Natural killer cell (primary cell): ENCODE measurements around the gene RIGI. TPM values are rescaled to one million over a fixed set of nuclear protein-coding genes. Genes with fewer than 3 reads are reported as not detected.
"Not testable (repeated sequence)": the region's sequence is repeated elsewhere in the genome, so short reads cannot be mapped to it uniquely, and the experiment has no call there.

Experiments
- ATAC-seq, 3 donors: fragments of 150-1000 bp in 2 of 3; fragments of 200-7000 bp in 1 of 3; cut with Tn5 transposase; 1 replicate in 1 of 3; 2 replicates in 2 of 3; pipeline ENCODE4 v1.10.0; 2021; ENCODE audit warnings: mild to moderate bottlenecking in 2 of 3, moderate library complexity in 2 of 3
- DNase-seq, 2 donors: peaks; one replicate each; pipeline versions ENCODE4 v3.0.0 to v3.0.0-alpha.2; 2013 to 2021; ENCODE audit warnings: mixed read lengths in 1 of 2
- H3K27ac ChIP-seq: one replicate; pipeline ENCODE4 v1.5.1; 2013; ENCODE audit warnings: mild to moderate bottlenecking, low read length
- H3K27me3 ChIP-seq: one replicate; pipeline ENCODE4 v1.6.1; 2013; ENCODE audit warnings: low read length; ENCODE audit not compliant: control insufficient read depth, insufficient read depth
- H3K36me3 ChIP-seq: one replicate; pipeline ENCODE4 v1.6.1; 2013; ENCODE audit warnings: low read length; ENCODE audit not compliant: control insufficient read depth, insufficient read depth
- H3K4me1 ChIP-seq: one replicate; pipeline ENCODE4 v1.6.1; 2013; ENCODE audit warnings: low read length; ENCODE audit not compliant: control insufficient read depth, insufficient read depth
- H3K4me3 ChIP-seq: one replicate; pipeline ENCODE4 v1.5.1; 2013; ENCODE audit warnings: low read length
- H3K9me3 ChIP-seq: one replicate; pipeline ENCODE4 v1.6.1; 2013; ENCODE audit warnings: low read length; ENCODE audit not compliant: control insufficient read depth, insufficient read depth
- H3K27ac Mint-ChIP-seq, 2 donors: one replicate each; pipeline ENCODE4 v1.8.0; 2022; ENCODE audit warnings: mild to moderate bottlenecking in 2 of 2, mixed read lengths in 2 of 2, moderate library complexity in 1 of 2
- H3K27me3 Mint-ChIP-seq, 2 donors: one replicate each; pipeline ENCODE4 v1.8.0; 2022; ENCODE audit warnings: low read depth in 2 of 2, mixed read lengths in 2 of 2
- H3K36me3 Mint-ChIP-seq: one replicate; pipeline ENCODE4 v1.8.0; 2022; ENCODE audit warnings: mixed read lengths
- H3K4me1 Mint-ChIP-seq, 2 donors: one replicate each; pipeline ENCODE4 v1.8.0; 2022; ENCODE audit warnings: mixed read lengths in 2 of 2
- H3K4me3 Mint-ChIP-seq: one replicate; pipeline ENCODE4 v1.8.0; 2022; ENCODE audit warnings: mild to moderate bottlenecking, moderate library complexity, mixed read lengths
- H3K9me3 Mint-ChIP-seq, 2 donors: one replicate each; pipeline ENCODE4 v1.8.0; 2022; ENCODE audit warnings: mixed read lengths in 2 of 2
- CTCF ChIP-seq: fragments of 200-600 bp; IDR thresholded peaks from one replicate; pipeline ENCODE4 v1.8.0; 2022; ENCODE audit warnings: antibody characterized with exemption
- WGBS: methylation state at CpG from one replicate; pipeline ENCODE4 v1.1.7; 2013; ENCODE audit warnings: missing lambda C conversion rate; ENCODE audit not compliant: insufficient coverage; 5-methylcytosine and 5-hydroxymethylcytosine counted together
- intact Hi-C: fragments of 100-400 bp; cut with micrococcal nuclease; formaldehyde crosslinking; loops from one replicate; pipeline ENCODE4 v1.14.2; 2022
- total RNA-seq, 4 donors: library from RNA; stranded (reverse); fragments of 120-200 nt in 1 of 4; gene quantifications; one replicate each; pipeline versions ENCODE4 v1.2.3 to v1.2.4, GENCODE V29; 2013 to 2022

Gene RIGI
- total RNA-seq, 3 donors from 2014 or later (not counting 1 experiment from before 2014, with no cell fraction given) = 13.8 to 21.3 (median 15.7) TPM

DNA sequence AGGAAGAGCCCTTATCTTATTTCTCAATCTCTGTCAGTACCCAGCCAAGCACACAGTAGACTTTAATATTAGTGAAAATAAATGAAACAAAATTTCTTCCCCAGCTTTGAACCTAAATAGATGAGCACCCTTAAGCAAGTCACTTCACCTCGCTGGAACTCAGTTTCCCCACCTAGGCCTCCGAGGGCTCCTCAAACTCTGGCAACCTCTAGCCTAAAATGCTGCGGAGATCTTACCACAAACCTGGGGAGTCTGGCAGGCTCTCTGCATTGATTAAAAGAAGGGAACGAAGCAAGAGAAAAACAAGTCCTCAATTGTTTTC, 326 bp downstream of the RIGI start:
- 0% methylated on average over 4 of the region's 4 CpGs for WGBS
- Histone ChIP-seq H3K27me3 (no peaks in the 10 kb centered on the region), H3K4me3 (peak overlapping the region; percentile 92), H3K36me3 (no peaks in the 10 kb centered on the region), H3K9me3 (no peaks in the 10 kb centered on the region), H3K27ac (peak overlapping the region; percentile 87), H3K4me1 (peaks cover 12% of the 10 kb centered on the region)
- peak overlapping the region; percentile 93 for H3K4me3 Mint-ChIP-seq
- intact Hi-C loops = loop anchor here (1.0 kb wide), 3 partner anchors 25 to 146 kb away; no protein-coding TSS in a partner anchor
- no peaks in the 10 kb centered on the region for H3K27me3 Mint-ChIP-seq
- H3K9me3 Mint-ChIP-seq = no peaks in the 10 kb centered on the region
- H3K27ac Mint-ChIP-seq = peak overlapping the region; percentile 79 to 96
- peaks cover 55 to 56% of the 10 kb centered on the region in 2 donors for H3K4me1 Mint-ChIP-seq
- no peaks in the 10 kb centered on the region for H3K36me3 Mint-ChIP-seq
- ATAC-seq (peak in 1 of 3 donors; percentile 5), DNase-seq (no peak)
- no peak for TF ChIP-seq CTCF

GRCh38 chr9:32524892-32525708, 896 bp downstream of the RIGI start:
- intact Hi-C loops = no loop called here
- Mint-ChIP-seq H3K36me3 (no peaks in the 10 kb centered on the region), H3K27ac (peak overlapping the region; percentile 79 to 96), H3K27me3 (no peaks in the 10 kb centered on the region), H3K9me3 (no peaks in the 10 kb centered on the region), H3K4me1 (peaks cover 56 to 59% of the 10 kb centered on the region in 2 donors), H3K4me3 (peak overlapping the region; percentile 93)
- peak overlapping the region; percentile 92 for H3K4me3 ChIP-seq
- no peak for TF ChIP-seq CTCF
- no peaks in the 10 kb centered on the region for H3K36me3 ChIP-seq
- peak overlapping the region; percentile 87 for H3K27ac ChIP-seq
- ATAC-seq = peak in 2 of 3 donors; percentile 5 to 16
- H3K4me1 ChIP-seq = peaks cover 12% of the 10 kb centered on the region
- DNase-seq = peak in 1 of 2 donors; percentile 49
- no peaks in the 10 kb centered on the region for H3K9me3 ChIP-seq
- no peaks in the 10 kb centered on the region for H3K27me3 ChIP-seq
- WGBS = 28% methylated on average over 22 of the region's 22 CpGs

DNA sequence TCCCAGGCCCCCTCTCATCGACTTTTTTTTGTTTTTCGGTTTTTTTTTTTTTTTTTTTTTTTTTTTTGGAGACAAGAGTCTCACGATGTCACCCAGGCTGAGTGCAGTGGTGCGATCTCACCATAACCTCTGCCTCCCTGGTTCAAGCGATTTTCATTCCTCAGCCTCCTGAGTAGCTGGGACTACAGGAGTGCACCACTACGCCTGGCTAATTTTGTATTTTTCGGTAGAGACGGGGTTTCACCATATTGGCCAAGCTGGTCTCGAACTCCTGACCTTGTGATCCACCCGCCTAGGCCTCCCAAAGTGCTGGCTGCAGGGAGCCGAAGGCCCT, 1.5 kb downstream of the RIGI start:
- H3K27me3 ChIP-seq, H3K36me3 Mint-ChIP-seq, H3K27ac ChIP-seq, H3K36me3 ChIP-seq, ATAC-seq, H3K9me3 Mint-ChIP-seq, intact Hi-C loops, H3K27me3 Mint-ChIP-seq, H3K9me3 ChIP-seq: not testable (repeated sequence)
- Mint-ChIP-seq H3K4me3 (peak overlapping the region; percentile 93), H3K4me1 (peaks cover 56 to 59% of the 10 kb centered on the region in 2 donors), H3K27ac (peak overlapping the region; percentile 79 to 96)
- peak in 1 of 2 donors; percentile 20 for DNase-seq
- Histone ChIP-seq H3K4me3 (peak overlapping the region; percentile 92), H3K4me1 (peaks cover 12% of the 10 kb centered on the region)
- 96% methylated on average over 11 of the region's 11 CpGs for WGBS

- Histone ChIP-seq H3K4me3 (no peak overlapping the region), H3K9me3 (no peaks in the 10 kb centered on the region), H3K27me3 (no peaks in the 10 kb centered on the region), H3K27ac (no peak overlapping the region), H3K36me3 (no peaks in the 10 kb centered on the region), H3K4me1 (peaks cover 12% of the 10 kb centered on the region)
- H3K4me3 Mint-ChIP-seq = peak overlapping the region; percentile 93
- no CpG with 5 or more reads among the region's 1 CpG for WGBS
- intact Hi-C loops = no loop called here
- DNase-seq (no peak), ATAC-seq (no peak)
- peak overlapping the region; percentile 79 to 96 for H3K27ac Mint-ChIP-seq
- peaks cover 56 to 59% of the 10 kb centered on the region in 2 donors for H3K4me1 Mint-ChIP-seq
- H3K9me3 Mint-ChIP-seq = no peaks in the 10 kb centered on the region
- TF ChIP-seq CTCF = no peak
- H3K36me3 Mint-ChIP-seq = no peaks in the 10 kb centered on the region
- H3K27me3 Mint-ChIP-seq = no peaks in the 10 kb centered on the region
Measured at GRCh38 chr9:32523910-32524309, 2.1 kb downstream of the RIGI start.
